Measurements from ENCODE around the gene RTP3.

The RTP3 gene

GRCh38 chr3:46523556-46523955, 25.8 kb downstream of the RTP3 start:
- no peak for TF ChIP-seq CTCF (IDR thresholded peaks at IDR 0.05; ENCODE audit: insufficient read depth, low read length, missing control alignments)
- no peak overlapping the region for H3K4me3 ChIP-seq (ENCODE audit: low read depth, low read length)
- ChIA-PET CTCF (no interaction called here), POLR2A (no interaction called here)
- DNase-seq (ENCODE audit: low read depth, low spot score): no peak

GRCh38 chr3:46524008-46524407, 26.2 kb downstream of the RTP3 start:
- ChIA-PET POLR2A (no interaction called here), CTCF (no interaction called here)
- no peak for TF ChIP-seq CTCF (IDR thresholded peaks at IDR 0.05; ENCODE audit: insufficient read depth, low read length, missing control alignments)
- DNase-seq (ENCODE audit: low read depth, low spot score): no peak
- H3K4me3 ChIP-seq (ENCODE audit: low read depth, low read length): no peak overlapping the region

DNA sequence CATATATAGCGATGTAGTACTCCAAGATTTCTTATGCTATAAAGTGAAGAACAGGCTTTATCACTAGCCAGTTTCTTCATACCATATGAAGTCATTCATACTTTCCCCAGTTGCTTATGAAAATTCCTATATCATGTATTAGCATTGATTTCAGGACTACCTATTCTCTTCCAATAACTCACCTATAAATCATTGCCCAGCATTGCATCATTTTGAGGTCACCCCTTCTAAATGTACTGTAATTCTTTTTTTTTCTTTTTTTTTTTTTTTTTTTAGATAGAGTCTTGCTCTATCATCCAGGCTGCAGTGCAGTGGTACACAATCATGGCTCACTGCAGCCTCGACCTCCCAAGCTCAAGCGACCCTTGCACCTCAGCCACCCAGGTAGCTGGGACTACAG, 27.1 kb downstream of the RTP3 start:
- H3K4me3 ChIP-seq (ENCODE audit: low read depth, low read length): no peak overlapping the region
- ChIA-PET POLR2A (no interaction called here), CTCF (interaction anchor here (1.7 kb wide), 1 partner anchor 15 kb away, joined by 5 read pairs; no protein-coding TSS in a partner anchor)
- DNase-seq (ENCODE audit: low read depth, low spot score): no peak
- TF ChIP-seq CTCF (IDR thresholded peaks at IDR 0.05; ENCODE audit: insufficient read depth, low read length, missing control alignments): no peak

DNA sequence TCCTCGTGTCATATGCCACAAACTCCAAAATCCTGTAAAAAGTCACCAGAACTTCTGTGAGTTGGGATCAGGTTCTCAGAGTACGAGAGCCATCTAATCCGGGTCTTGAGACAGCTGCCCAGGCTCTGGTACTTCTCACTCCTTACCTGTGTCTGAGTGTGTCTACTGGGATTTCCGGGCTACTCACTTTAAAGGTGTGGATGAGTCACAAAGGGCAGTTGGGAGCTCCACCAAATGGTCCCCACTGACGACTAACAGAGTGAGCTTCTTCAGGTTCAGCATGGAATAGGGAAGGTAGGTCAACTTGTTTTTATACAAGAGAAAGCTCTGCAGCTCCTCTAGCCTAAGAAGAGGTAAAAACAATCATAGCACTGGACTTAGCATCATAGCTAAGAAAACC, 29.5 kb downstream of the RTP3 start:
- TF ChIP-seq CTCF (IDR thresholded peaks at IDR 0.05; ENCODE audit: insufficient read depth, low read length, missing control alignments): no peak
- ChIA-PET POLR2A (no interaction called here), CTCF (interaction anchor here (1.4 to 2.6 kb wide), 2 partner anchors 12 to 38 kb away, joined by 3 to 12 read pairs; no protein-coding TSS in a partner anchor)
- no peak for DNase-seq (ENCODE audit: low read depth, low spot score)
- no peak overlapping the region for H3K4me3 ChIP-seq (ENCODE audit: low read depth, low read length)

GRCh38 chr3:46533091-46533490, 35.3 kb downstream of the RTP3 start:
- ChIA-PET POLR2A (no interaction called here), CTCF (no interaction called here)
- TF ChIP-seq CTCF (IDR thresholded peaks at IDR 0.05; ENCODE audit: insufficient read depth, low read length, missing control alignments): no peak
- no peak for DNase-seq (ENCODE audit: low read depth, low spot score)
- no peak overlapping the region for H3K4me3 ChIP-seq (ENCODE audit: low read depth, low read length)

- TF ChIP-seq CTCF (IDR thresholded peaks at IDR 0.05; ENCODE audit: insufficient read depth, low read length, missing control alignments): no peak
- POLR2A ChIA-PET: no interaction called here
- no peak for DNase-seq (ENCODE audit: low read depth, low spot score)
- H3K4me3 ChIP-seq (ENCODE audit: low read depth, low read length): no peak overlapping the region
- CTCF ChIA-PET: no interaction called here
These were observed 38.0 kb downstream of the RTP3 start for GRCh38 chr3:46535746-46536145.
